Left lobe of liver (tissue), 2 donors: ENCODE results near the gene TLR8. TPM values are rescaled to one million over a fixed set of nuclear protein-coding genes. Genes with fewer than 3 reads are reported as not detected.

ENCODE experiments used
- ATAC-seq: fragments of 200-7000 bp; cut with Tn5 transposase; one replicate; pipeline ENCODE4 v1.9.1; 2020; ENCODE audit warnings: mild to moderate bottlenecking, moderate library complexity
- DNase-seq: peaks from one replicate; pipeline ENCODE4 v3.0.0-alpha.2; 2020; ENCODE audit warnings: low spot score
- total RNA-seq: library from RNA; stranded (reverse); gene quantifications from one replicate; pipeline ENCODE4 v1.2.1, GENCODE V29; 2021
- donor health status: DM: no; HTN: no; CAD: no; lungs with moderate emphysema.
- donor health status: DM: no; HTN: yes; CAD: no.

The TLR8 gene
- total RNA-seq: 0.20 TPM

- DNase-seq (no peak), ATAC-seq (no peak)
Observed at GRCh38 chrX:12906046-12906761, at the start of gene TLR8. TSS of gene TLR8 (plus strand) at chrX:12906620. CDS start at chrX:12906707, 87 bp downstream.

- no peak for DNase-seq
- ATAC-seq: no peak
Observed at GRCh38 chrX:12865359-12865758, 41.1 kb upstream of the TLR8 start.

DNA sequence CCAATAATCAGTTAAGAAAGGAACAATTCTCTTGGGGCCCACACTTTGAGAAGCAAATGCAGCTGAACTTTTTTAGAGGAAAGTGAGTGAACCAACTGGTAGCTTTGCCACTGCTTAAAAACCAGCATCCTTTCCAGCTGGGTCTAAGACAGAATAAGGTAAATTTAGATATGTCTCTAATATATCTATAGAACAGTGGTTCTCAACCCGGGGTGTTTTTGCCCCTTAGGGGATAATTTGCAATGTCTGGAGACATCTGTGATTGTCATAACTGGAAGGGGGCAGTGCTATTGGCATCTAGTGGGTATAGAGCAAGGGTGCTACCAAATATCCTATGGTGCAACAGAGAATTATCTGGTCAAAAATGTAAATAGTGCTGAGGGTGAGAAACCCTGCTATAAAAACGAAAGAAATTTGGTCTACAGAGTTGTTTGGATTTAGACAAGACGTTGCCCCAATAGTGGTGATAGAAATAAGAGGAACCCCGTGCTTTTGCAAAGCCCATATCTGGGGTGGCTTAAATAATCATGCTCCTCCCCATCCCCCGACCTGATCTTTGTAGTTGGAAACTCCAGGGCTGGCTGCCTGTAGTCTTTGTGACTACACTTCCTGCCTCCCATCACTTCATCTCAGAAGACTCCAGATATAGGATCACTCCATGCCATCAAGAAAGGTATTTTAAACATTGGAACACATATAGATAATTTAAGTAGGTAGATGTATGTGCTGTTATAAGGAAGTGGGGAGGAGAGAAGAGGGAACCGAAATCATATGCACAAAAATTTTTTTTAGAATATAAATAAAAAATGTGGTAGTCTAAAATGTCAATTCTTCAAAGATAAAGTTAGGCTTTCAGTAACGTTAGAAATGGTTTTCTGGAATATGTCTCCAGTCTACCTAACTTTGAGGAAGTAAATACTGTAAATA lies 39.7 kb upstream of the TLR8 start, which contains the start of gene TLR7:
Gene TLR7, plus strand, starts transcription at position 622 of the 927 bp plus-strand sequence. CDS start 507 bp downstream, outside the sequence.
- no peak for ATAC-seq
- no peak for DNase-seq

- ATAC-seq: no peak
- DNase-seq: no peak
Observed at GRCh38 chrX:12867685-12868084, 38.7 kb upstream of the TLR8 start.

GRCh38 chrX:12868747-12869146 lies 37.7 kb upstream of the TLR8 start:
- DNase-seq (no peak), ATAC-seq (no peak)

- ATAC-seq: no peak
- no peak for DNase-seq
Observed at GRCh38 chrX:12871257-12871656, 35.2 kb upstream of the TLR8 start.

GRCh38 chrX:12872741-12873140 lies 33.7 kb upstream of the TLR8 start:
- no peak for DNase-seq
- no peak for ATAC-seq

- DNase-seq: no peak
- no peak for ATAC-seq
Observed at GRCh38 chrX:12874581-12874980, 31.8 kb upstream of the TLR8 start.

DNA sequence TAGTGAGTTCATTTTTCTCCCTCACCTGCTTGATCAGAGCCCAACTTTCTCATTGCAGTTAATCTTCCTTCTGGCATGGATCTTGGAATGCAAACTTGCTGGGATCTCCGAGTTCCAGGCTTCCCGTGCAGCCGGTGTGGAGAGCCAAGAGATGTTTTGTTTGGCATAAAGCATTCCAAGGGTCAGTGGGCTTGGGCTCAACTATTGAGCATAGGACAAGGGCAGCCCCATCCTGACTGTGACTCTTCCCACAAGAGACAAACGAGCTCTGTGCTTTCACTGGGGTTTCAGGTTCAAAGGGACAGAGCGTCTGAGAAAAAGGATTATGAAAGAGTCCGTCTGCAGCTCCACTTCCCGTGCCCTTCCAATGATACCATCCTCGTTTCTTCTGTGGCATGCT lies 29.0 kb upstream of the TLR8 start:
- no peak for ATAC-seq
- no peak for DNase-seq

DNA sequence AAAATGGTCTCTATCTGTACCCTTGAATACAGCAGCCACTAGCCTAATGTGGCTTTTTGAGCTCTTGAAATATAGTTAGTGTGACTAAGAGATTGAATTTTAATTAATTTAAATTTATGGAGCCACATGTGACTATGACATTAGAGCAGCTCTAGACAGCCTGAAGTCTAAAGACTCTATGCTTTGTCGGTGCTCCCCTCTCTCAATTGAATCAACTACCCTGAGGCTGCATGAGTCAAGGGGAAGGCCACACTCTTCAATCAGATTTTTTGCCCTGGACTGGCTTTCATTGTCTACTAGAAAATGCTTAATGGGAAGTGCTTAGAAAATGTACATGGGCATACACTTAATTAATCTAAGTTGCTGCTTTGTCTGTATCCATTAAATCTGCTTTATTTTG lies 27.9 kb upstream of the TLR8 start:
- DNase-seq: no peak
- no peak for ATAC-seq

GRCh38 chrX:12881914-12882313 lies 24.5 kb upstream of the TLR8 start:
- DNase-seq (no peak), ATAC-seq (no peak)

DNA sequence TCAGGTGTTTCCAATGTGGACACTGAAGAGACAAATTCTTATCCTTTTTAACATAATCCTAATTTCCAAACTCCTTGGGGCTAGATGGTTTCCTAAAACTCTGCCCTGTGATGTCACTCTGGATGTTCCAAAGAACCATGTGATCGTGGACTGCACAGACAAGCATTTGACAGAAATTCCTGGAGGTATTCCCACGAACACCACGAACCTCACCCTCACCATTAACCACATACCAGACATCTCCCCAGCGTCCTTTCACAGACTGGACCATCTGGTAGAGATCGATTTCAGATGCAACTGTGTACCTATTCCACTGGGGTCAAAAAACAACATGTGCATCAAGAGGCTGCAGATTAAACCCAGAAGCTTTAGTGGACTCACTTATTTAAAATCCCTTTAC lies 20.9 kb upstream of the TLR8 start:
- DNase-seq (no peak), ATAC-seq (no peak)

DNA sequence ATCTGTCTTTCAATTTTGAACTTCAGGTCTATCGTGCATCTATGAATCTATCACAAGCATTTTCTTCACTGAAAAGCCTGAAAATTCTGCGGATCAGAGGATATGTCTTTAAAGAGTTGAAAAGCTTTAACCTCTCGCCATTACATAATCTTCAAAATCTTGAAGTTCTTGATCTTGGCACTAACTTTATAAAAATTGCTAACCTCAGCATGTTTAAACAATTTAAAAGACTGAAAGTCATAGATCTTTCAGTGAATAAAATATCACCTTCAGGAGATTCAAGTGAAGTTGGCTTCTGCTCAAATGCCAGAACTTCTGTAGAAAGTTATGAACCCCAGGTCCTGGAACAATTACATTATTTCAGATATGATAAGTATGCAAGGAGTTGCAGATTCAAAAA lies 19.9 kb upstream of the TLR8 start:
- ATAC-seq: no peak
- no peak for DNase-seq

DNA sequence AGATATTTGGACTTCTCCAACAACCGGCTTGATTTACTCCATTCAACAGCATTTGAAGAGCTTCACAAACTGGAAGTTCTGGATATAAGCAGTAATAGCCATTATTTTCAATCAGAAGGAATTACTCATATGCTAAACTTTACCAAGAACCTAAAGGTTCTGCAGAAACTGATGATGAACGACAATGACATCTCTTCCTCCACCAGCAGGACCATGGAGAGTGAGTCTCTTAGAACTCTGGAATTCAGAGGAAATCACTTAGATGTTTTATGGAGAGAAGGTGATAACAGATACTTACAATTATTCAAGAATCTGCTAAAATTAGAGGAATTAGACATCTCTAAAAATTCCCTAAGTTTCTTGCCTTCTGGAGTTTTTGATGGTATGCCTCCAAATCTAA lies 19.3 kb upstream of the TLR8 start:
- DNase-seq: no peak
- no peak for ATAC-seq

DNA sequence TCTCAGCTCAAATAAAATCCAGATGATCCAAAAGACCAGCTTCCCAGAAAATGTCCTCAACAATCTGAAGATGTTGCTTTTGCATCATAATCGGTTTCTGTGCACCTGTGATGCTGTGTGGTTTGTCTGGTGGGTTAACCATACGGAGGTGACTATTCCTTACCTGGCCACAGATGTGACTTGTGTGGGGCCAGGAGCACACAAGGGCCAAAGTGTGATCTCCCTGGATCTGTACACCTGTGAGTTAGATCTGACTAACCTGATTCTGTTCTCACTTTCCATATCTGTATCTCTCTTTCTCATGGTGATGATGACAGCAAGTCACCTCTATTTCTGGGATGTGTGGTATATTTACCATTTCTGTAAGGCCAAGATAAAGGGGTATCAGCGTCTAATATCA lies 18.7 kb upstream of the TLR8 start:
- DNase-seq (no peak), ATAC-seq (no peak)

DNA sequence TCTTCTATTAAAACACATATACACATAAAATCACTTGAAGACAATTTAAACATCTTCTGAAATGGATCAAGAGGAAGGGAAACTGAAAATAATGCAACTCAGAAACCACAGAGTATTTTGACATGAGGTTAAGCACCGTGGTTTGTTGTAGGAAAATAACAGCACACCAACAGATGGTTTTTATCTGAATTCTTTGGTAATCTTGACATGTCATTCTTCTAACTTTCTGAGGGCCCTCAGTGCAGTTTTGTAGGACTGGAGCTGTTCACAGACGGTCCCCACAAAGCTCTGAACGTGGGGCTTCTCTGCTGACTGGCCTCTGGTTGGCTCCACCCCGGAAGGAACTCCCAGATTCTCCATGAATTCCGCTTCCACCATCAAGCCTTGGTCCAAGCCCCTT lies 16.0 kb upstream of the TLR8 start:
- no peak for DNase-seq
- ATAC-seq: no peak

GRCh38 chrX:12891171-12891570 lies 15.2 kb upstream of the TLR8 start:
- DNase-seq (no peak), ATAC-seq (no peak)

DNA sequence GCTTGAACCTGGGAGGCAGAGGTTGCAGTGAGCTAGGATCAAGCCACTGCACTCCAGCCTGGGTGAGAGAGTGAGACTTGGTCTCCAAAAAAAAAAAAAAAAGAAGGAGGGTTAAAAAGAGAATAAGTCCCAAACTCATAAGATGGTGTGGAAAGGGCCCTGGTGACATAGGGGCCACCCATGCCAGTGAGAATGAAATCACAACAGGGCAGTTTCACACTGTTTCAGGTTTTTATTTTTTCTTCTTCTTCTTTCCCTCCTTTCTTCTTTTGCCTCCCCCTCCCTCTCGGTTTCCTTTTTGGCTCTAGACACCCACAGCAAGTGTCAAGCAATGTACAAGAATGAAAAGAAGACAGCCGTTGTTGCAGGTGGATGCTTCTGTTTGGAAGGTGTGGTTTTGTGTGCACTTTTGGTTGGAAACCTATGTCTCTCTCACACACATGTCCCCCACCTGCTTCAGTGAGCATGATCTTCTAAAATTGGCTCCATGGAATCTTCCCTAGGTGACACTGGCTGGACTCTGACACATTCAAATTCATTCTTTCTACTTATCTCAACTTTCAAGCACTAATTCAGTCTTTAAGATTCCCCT lies 14.4 kb upstream of the TLR8 start:
- ATAC-seq (no peak), DNase-seq (no peak)

- ATAC-seq (no peak), DNase-seq (no peak)
Observed at GRCh38 chrX:12892716-12893115, 13.7 kb upstream of the TLR8 start.

DNA sequence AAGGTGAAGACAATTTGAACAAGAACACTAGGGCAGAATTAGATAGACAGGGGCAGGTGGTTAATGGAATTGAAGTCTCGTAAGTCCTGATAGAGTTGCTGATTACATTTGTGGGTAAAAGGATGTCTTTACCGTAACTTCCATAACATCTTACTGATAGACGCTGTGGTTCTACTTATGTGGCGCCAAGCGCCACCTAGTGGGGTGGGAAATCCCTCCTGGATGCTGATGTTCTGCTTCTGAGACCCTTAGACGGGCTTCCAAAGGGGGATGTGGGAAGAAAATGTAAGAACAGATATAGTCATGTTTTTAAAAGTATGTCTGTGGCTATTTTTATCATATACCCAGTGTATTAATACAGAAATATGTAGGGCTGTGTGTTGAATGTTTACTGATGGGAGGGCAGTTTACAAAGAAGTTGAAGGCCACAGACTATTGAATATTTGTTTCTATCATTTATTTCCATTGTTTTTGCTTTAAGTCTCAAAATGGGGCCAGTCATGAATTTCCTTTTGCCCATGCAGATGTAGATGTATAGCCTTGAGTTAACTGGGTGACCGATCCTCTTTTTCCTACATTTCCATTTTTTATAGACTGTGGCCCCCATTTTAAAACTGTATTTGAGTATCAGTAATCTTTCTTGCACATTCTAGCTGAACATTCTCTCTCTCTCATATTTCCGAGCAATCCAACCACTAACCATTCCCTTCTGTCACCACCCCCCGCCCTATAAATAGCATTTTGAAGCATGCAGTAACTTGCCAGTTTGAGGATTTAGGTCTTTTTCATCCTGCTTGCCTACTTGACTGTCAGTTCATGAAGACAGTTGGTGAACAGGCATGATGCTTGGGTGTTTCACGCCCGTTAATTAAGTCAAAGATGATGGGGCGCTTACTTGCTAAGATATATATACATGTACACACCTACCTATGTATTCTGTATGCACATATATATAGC lies 12.1 kb upstream of the TLR8 start:
- no peak for DNase-seq
- ATAC-seq: peak; percentile 57

GRCh38 chrX:12895866-12896265 lies 10.6 kb upstream of the TLR8 start:
- no peak for ATAC-seq
- DNase-seq: no peak
